HG03354 (cell line): ENCODE data around the gene GPR31.
A peak's percentile ranks its signal among the peaks of the same experiment; 100 is the strongest.
"Not testable (repeated sequence)": the region's sequence is repeated elsewhere in the genome, so short reads cannot be mapped to it uniquely, and the experiment has no call there.

ENCODE experiments used
- ATAC-seq: cut with Tn5 transposase; IDR thresholded peaks from one replicate; pipeline ENCODE4 v1.9.1; 2021; ENCODE audit warnings: mild to moderate bottlenecking; ENCODE audit not compliant: unreplicated experiment, poor library complexity, severe bottlenecking

The GPR31 gene

GRCh38 chr6:167157863-167158262, at the start of gene GPR31:
GPR31 (minus strand) TSS chr6:167157980; CDS start chr6:167157831, 149 bp downstream.
- no peak for ATAC-seq

GRCh38 chr6:167207527-167207926, 49.7 kb upstream of the GPR31 start:
- no peak for ATAC-seq

GRCh38 chr6:167205316-167205715, 47.5 kb upstream of the GPR31 start:
- not testable (repeated sequence) for ATAC-seq

- ATAC-seq: not testable (repeated sequence)
These were observed 46.2 kb upstream of the GPR31 start for GRCh38 chr6:167204059-167204348.

- ATAC-seq: not testable (repeated sequence)
These were observed 45.7 kb upstream of the GPR31 start for GRCh38 chr6:167203261-167204058.

- ATAC-seq: not testable (repeated sequence)
These were observed 44.8 kb upstream of the GPR31 start for GRCh38 chr6:167202613-167203012.

GRCh38 chr6:167200806-167201205, 43.0 kb upstream of the GPR31 start:
- ATAC-seq: no peak

GRCh38 chr6:167195941-167196610, 38.3 kb upstream of the GPR31 start:
- not testable (repeated sequence) for ATAC-seq

- ATAC-seq: not testable (repeated sequence)
These were observed 35.8 kb upstream of the GPR31 start for GRCh38 chr6:167193515-167194125.

- ATAC-seq: not testable (repeated sequence)
These were observed 33.3 kb upstream of the GPR31 start for GRCh38 chr6:167191043-167191583.

- ATAC-seq: not testable (repeated sequence)
These were observed 29.5 kb upstream of the GPR31 start for GRCh38 chr6:167187275-167187674.

- not testable (repeated sequence) for ATAC-seq
These were observed 27.3 kb upstream of the GPR31 start for GRCh38 chr6:167185101-167185500.

- peak; percentile 93 for ATAC-seq
These were observed 25.1 kb upstream of the GPR31 start for GRCh38 chr6:167182913-167183314.

- not testable (repeated sequence) for ATAC-seq
These were observed 23.6 kb upstream of the GPR31 start for GRCh38 chr6:167181351-167181750.

- not testable (repeated sequence) for ATAC-seq
These were observed 22.3 kb upstream of the GPR31 start for GRCh38 chr6:167180086-167180485.

GRCh38 chr6:167178896-167179655, 21.3 kb upstream of the GPR31 start:
- not testable (repeated sequence) for ATAC-seq

- not testable (repeated sequence) for ATAC-seq
These were observed 19.5 kb upstream of the GPR31 start for GRCh38 chr6:167177271-167177670.

- ATAC-seq: not testable (repeated sequence)
These were observed 14.2 kb upstream of the GPR31 start for GRCh38 chr6:167172011-167172410.

- ATAC-seq: not testable (repeated sequence)
These were observed 13.5 kb upstream of the GPR31 start for GRCh38 chr6:167171300-167171699.

- not testable (repeated sequence) for ATAC-seq
These were observed 12.1 kb upstream of the GPR31 start for GRCh38 chr6:167169867-167170266.
